Astrocyte (in vitro differentiated cells and primary cell): ENCODE data around the gene ITPRIPL1.

ENCODE experiments used
- EZH2 ChIP-seq: IDR thresholded peaks from 2 replicates; pipeline ENCODE4 v1.6.1; 2012; ENCODE audit warnings: mild to moderate bottlenecking, low read length, inconsistent platforms; ENCODE audit not compliant: insufficient read depth
- TF ChIP-seq, protein P1 (sequence below): IDR thresholded peaks from 2 replicates; pipeline ENCODE4 v1.5.1; 2011; ENCODE audit warnings: low read depth, mild to moderate bottlenecking, inconsistent platforms, low read length, moderate library complexity; ENCODE audit not compliant: insufficient read depth

DNA sequence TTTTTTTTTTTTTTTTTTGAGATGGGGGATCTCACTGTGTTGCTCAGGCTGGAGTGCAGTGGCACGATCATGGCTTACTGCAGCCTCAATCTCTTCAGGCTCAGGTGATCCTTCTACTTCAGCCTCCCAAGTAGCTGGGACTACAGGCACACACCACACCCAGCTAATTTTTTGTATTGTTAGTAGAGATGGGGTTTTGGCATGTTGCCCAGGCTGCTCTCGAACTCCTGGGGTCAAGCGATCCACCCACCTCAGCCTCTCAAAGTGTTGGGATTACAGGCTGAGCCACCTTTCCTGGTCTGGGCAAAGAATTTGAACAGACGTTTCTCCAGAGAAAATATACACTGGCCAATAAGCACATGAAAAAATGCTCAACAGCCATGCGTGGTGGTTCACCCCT, 16.9 kb upstream of the ITPRIPL1 start:
- TF ChIP-seq, protein P1, sequence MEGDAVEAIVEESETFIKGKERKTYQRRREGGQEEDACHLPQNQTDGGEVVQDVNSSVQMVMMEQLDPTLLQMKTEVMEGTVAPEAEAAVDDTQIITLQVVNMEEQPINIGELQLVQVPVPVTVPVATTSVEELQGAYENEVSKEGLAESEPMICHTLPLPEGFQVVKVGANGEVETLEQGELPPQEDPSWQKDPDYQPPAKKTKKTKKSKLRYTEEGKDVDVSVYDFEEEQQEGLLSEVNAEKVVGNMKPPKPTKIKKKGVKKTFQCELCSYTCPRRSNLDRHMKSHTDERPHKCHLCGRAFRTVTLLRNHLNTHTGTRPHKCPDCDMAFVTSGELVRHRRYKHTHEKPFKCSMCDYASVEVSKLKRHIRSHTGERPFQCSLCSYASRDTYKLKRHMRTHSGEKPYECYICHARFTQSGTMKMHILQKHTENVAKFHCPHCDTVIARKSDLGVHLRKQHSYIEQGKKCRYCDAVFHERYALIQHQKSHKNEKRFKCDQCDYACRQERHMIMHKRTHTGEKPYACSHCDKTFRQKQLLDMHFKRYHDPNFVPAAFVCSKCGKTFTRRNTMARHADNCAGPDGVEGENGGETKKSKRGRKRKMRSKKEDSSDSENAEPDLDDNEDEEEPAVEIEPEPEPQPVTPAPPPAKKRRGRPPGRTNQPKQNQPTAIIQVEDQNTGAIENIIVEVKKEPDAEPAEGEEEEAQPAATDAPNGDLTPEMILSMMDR, result no peak
- TF ChIP-seq EZH2, result no peak
